WTC11 (cell line): Measurements from ENCODE around the gene LCLAT1. TPM values are rescaled to one million over a fixed set of nuclear protein-coding genes. Genes with fewer than 3 reads are reported as not detected.

Experiments
- ATAC-seq: fragments of 200-7000 bp; cut with Tn5 transposase; 2 replicates; pipeline ENCODE4 v1.10.0; 2021; ENCODE audit warnings: mild to moderate bottlenecking, moderate library complexity
- CTCF ChIA-PET: fragments of 300-600 bp; sonication (Branson Sonifier 250); formaldehyde crosslinking; loops from one replicate; lab custom pipeline; 2021; ENCODE audit warnings: antibody characterized with exemption; lab: Charles Lee
- POLR2A ChIA-PET: fragments of 350-600 bp; sonication (Branson Sonifier 250); formaldehyde crosslinking; loops from one replicate; lab custom pipeline; 2021; ENCODE audit warnings: antibody characterized with exemption; lab: Charles Lee
- DNase-seq: peaks from one replicate; pipeline ENCODE4 v3.0.0; 2021; ENCODE audit warnings: low spot score
- H3K27ac Mint-ChIP-seq: 2 replicates; pipeline ENCODE4 v1.8.0; 2021; ENCODE audit warnings: mixed read lengths
- H3K27me3 Mint-ChIP-seq: 2 replicates; pipeline ENCODE4 v1.8.0; 2021; ENCODE audit warnings: low read depth, mild to moderate bottlenecking, moderate library complexity, mixed read lengths
- H3K36me3 Mint-ChIP-seq: 2 replicates; pipeline ENCODE4 v1.8.0; 2021; ENCODE audit warnings: mixed read lengths
- H3K4me1 Mint-ChIP-seq: 2 replicates; pipeline ENCODE4 v1.8.0; 2022; ENCODE audit warnings: mixed read lengths
- H3K4me3 Mint-ChIP-seq: 2 replicates; pipeline ENCODE4 v1.8.0; 2021; ENCODE audit warnings: mild to moderate bottlenecking, moderate library complexity, mixed read lengths
- H3K9me3 Mint-ChIP-seq: 2 replicates; pipeline ENCODE4 v1.8.0; 2021; ENCODE audit warnings: mixed read lengths
- ATF6 ChIP-seq: sonication (generic); formaldehyde crosslinking; IDR thresholded peaks from 2 replicates; pipeline ENCODE4 v1.8.1; 2023; ENCODE audit warnings: mild to moderate bottlenecking, missing genetic modification reagents
- ELF4 ChIP-seq: sonication (generic); formaldehyde crosslinking; IDR thresholded peaks from 2 replicates; pipeline ENCODE4 v1.8.1; 2022; ENCODE audit warnings: low read depth, mild to moderate bottlenecking, moderate library complexity, missing genetic modification reagents
- ESRRA ChIP-seq: sonication (generic); formaldehyde crosslinking; IDR thresholded peaks from 2 replicates; pipeline ENCODE4 v1.8.1; 2022; ENCODE audit warnings: mild to moderate bottlenecking, missing genetic modification reagents, borderline replicate concordance
- FOXJ3 ChIP-seq: sonication (generic); formaldehyde crosslinking; IDR thresholded peaks from 2 replicates; pipeline ENCODE4 v1.9.0; 2021; ENCODE audit warnings: missing genetic modification reagents, mild to moderate bottlenecking, borderline replicate concordance
- FOXP1 ChIP-seq: sonication (generic); formaldehyde crosslinking; IDR thresholded peaks from 2 replicates; pipeline ENCODE4 v1.8.0; 2022; ENCODE audit warnings: missing genetic modification reagents, mild to moderate bottlenecking, moderate library complexity, borderline replicate concordance
- HMGA2 ChIP-seq: fragments of 250-450 bp; sonication (Bioruptor Pico); IDR thresholded peaks from 2 replicates; pipeline ENCODE4 v1.4.0; 2021; ENCODE audit warnings: mild to moderate bottlenecking, moderate library complexity
- KAT7 ChIP-seq: sonication (generic); formaldehyde crosslinking; IDR thresholded peaks from 2 replicates; pipeline ENCODE4 v1.8.1; 2023; ENCODE audit warnings: missing genetic modification reagents, mild to moderate bottlenecking, borderline replicate concordance
- NFYB ChIP-seq: sonication (generic); formaldehyde crosslinking; conservative IDR thresholded peaks from 2 replicates; pipeline ENCODE4 v1.8.0; 2022; ENCODE audit warnings: low read depth, missing genetic modification reagents
- NR1H2 ChIP-seq: sonication (generic); formaldehyde crosslinking; IDR thresholded peaks from 2 replicates; pipeline ENCODE4 v1.9.0; 2021; ENCODE audit warnings: mild to moderate bottlenecking, moderate library complexity, missing genetic modification reagents
- NR2C2 ChIP-seq: sonication (generic); formaldehyde crosslinking; IDR thresholded peaks from 2 replicates; pipeline ENCODE4 v1.8.0; 2022; ENCODE audit warnings: mild to moderate bottlenecking, missing genetic modification reagents
- SMAD3 ChIP-seq: sonication (generic); formaldehyde crosslinking; IDR thresholded peaks from 2 replicates; pipeline ENCODE4 v1.8.0; 2022; ENCODE audit warnings: missing genetic modification reagents, mild to moderate bottlenecking, borderline replicate concordance
- SOX15 ChIP-seq: fragments of 250-450 bp; sonication (Bioruptor Pico); IDR thresholded peaks from 2 replicates; pipeline ENCODE4 v1.9.0; 2021; ENCODE audit warnings: mild to moderate bottlenecking
- TCF7 ChIP-seq: sonication (generic); formaldehyde crosslinking; IDR thresholded peaks from 2 replicates; pipeline ENCODE4 v1.8.0; 2022; ENCODE audit warnings: mild to moderate bottlenecking, low read depth, missing genetic modification reagents, moderate library complexity
- TEAD4 ChIP-seq: sonication (generic); formaldehyde crosslinking; IDR thresholded peaks from 2 replicates; pipeline ENCODE4 v1.8.0; 2022; ENCODE audit warnings: mild to moderate bottlenecking, missing genetic modification reagents
- ZBTB21 ChIP-seq: sonication (generic); formaldehyde crosslinking; IDR thresholded peaks from 2 replicates; pipeline ENCODE4 v1.8.1; 2023; ENCODE audit warnings: mild to moderate bottlenecking, missing genetic modification reagents, borderline replicate concordance
- ZNF121 ChIP-seq: sonication (generic); formaldehyde crosslinking; IDR thresholded peaks from 2 replicates; pipeline ENCODE4 v1.8.0; 2023; ENCODE audit warnings: missing genetic modification reagents
- ZNF219 ChIP-seq: sonication (generic); formaldehyde crosslinking; IDR thresholded peaks from 2 replicates; pipeline ENCODE4 v1.8.0; 2023; ENCODE audit warnings: missing genetic modification reagents, mild to moderate bottlenecking, borderline replicate concordance
- ZNF317 ChIP-seq: sonication (generic); formaldehyde crosslinking; IDR thresholded peaks from 2 replicates; pipeline ENCODE4 v1.8.1; 2023; ENCODE audit warnings: low read depth, mild to moderate bottlenecking, moderate library complexity, missing genetic modification reagents, borderline replicate concordance
- ZNF416 ChIP-seq: fragments of 250-450 bp; sonication (Bioruptor Pico); IDR thresholded peaks from 2 replicates; pipeline ENCODE4 v1.9.0; 2021; ENCODE audit warnings: mild to moderate bottlenecking, inconsistent platforms
- ZNF423 ChIP-seq: fragments of 250-450 bp; sonication (Bioruptor Pico); IDR thresholded peaks from 2 replicates; pipeline ENCODE4 v2.1.2; 2022; ENCODE audit warnings: mild to moderate bottlenecking, moderate library complexity
- total RNA-seq: library from RNA; stranded (reverse); gene quantifications from 3 replicates; pipeline ENCODE4 v1.2.3, GENCODE V29; 2021
- TF ChIP-seq, protein P1 (sequence below): sonication (generic); formaldehyde crosslinking; IDR thresholded peaks from 2 replicates; pipeline ENCODE4 v1.8.0; 2022; ENCODE audit warnings: mild to moderate bottlenecking, missing genetic modification reagents
- TF ChIP-seq, protein P2 (sequence below): sonication (generic); formaldehyde crosslinking; conservative IDR thresholded peaks from 2 replicates; pipeline ENCODE4 v1.8.1; 2023; ENCODE audit warnings: mild to moderate bottlenecking, low read depth, missing genetic modification reagents, moderate library complexity
- TF ChIP-seq, protein P3 (sequence below): fragments of 250-450 bp; sonication (Bioruptor Pico); IDR thresholded peaks from 2 replicates; pipeline ENCODE4 v1.9.0; 2021; ENCODE audit warnings: mild to moderate bottlenecking
- TF ChIP-seq, protein P4 (sequence below): fragments of 250-450 bp; sonication (Bioruptor Pico); IDR thresholded peaks from 2 replicates; pipeline ENCODE4 v1.9.0; 2021; ENCODE audit warnings: mild to moderate bottlenecking, borderline replicate concordance
- TF ChIP-seq, protein P5 (sequence below): fragments of 250-450 bp; sonication (Bioruptor Pico); IDR thresholded peaks from 2 replicates; pipeline ENCODE4 v1.9.0; 2021; ENCODE audit warnings: mild to moderate bottlenecking

Gene LCLAT1
- total RNA-seq, 1 experiment from 2014 or later = 22.3 TPM

GRCh38 chr2:30567317-30567716 is 120.3 kb downstream of the LCLAT1 start:
- POLR2A ChIA-PET = no interaction called here
- ATAC-seq = no peak
- H3K27me3 Mint-ChIP-seq = no peaks in the 10 kb centered on the region
- no peaks in the 10 kb centered on the region for H3K9me3 Mint-ChIP-seq
- H3K4me3 Mint-ChIP-seq = no peak overlapping the region
- TF ChIP-seq HMGA2 (no peak), NR1H2 (no peak), ESRRA (no peak), TCF7 (CRISPR knock-in tag) (no peak), ZNF121 (no peak), NFYB (CRISPR knock-in tag) (no peak), ZNF416 (CRISPR knock-in tag) (no peak), TEAD4 (no peak), SMAD3 (CRISPR knock-in tag) (no peak), KAT7 (CRISPR knock-in tag) (no peak), ELF4 (CRISPR knock-in tag) (no peak), ZBTB21 (CRISPR knock-in tag) (no peak)
- TF ChIP-seq, protein P1, sequence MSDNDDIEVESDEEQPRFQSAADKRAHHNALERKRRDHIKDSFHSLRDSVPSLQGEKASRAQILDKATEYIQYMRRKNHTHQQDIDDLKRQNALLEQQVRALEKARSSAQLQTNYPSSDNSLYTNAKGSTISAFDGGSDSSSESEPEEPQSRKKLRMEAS (CRISPR knock-in tag) = no peak
- TF ChIP-seq, protein P2, sequence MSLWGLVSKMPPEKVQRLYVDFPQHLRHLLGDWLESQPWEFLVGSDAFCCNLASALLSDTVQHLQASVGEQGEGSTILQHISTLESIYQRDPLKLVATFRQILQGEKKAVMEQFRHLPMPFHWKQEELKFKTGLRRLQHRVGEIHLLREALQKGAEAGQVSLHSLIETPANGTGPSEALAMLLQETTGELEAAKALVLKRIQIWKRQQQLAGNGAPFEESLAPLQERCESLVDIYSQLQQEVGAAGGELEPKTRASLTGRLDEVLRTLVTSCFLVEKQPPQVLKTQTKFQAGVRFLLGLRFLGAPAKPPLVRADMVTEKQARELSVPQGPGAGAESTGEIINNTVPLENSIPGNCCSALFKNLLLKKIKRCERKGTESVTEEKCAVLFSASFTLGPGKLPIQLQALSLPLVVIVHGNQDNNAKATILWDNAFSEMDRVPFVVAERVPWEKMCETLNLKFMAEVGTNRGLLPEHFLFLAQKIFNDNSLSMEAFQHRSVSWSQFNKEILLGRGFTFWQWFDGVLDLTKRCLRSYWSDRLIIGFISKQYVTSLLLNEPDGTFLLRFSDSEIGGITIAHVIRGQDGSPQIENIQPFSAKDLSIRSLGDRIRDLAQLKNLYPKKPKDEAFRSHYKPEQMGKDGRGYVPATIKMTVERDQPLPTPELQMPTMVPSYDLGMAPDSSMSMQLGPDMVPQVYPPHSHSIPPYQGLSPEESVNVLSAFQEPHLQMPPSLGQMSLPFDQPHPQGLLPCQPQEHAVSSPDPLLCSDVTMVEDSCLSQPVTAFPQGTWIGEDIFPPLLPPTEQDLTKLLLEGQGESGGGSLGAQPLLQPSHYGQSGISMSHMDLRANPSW (CRISPR knock-in tag) = no peak
- TF ChIP-seq, protein P3, sequence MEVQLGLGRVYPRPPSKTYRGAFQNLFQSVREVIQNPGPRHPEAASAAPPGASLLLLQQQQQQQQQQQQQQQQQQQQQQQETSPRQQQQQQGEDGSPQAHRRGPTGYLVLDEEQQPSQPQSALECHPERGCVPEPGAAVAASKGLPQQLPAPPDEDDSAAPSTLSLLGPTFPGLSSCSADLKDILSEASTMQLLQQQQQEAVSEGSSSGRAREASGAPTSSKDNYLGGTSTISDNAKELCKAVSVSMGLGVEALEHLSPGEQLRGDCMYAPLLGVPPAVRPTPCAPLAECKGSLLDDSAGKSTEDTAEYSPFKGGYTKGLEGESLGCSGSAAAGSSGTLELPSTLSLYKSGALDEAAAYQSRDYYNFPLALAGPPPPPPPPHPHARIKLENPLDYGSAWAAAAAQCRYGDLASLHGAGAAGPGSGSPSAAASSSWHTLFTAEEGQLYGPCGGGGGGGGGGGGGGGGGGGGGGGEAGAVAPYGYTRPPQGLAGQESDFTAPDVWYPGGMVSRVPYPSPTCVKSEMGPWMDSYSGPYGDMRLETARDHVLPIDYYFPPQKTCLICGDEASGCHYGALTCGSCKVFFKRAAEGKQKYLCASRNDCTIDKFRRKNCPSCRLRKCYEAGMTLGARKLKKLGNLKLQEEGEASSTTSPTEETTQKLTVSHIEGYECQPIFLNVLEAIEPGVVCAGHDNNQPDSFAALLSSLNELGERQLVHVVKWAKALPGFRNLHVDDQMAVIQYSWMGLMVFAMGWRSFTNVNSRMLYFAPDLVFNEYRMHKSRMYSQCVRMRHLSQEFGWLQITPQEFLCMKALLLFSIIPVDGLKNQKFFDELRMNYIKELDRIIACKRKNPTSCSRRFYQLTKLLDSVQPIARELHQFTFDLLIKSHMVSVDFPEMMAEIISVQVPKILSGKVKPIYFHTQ (CRISPR knock-in tag) = no peak
- TF ChIP-seq, protein P4, sequence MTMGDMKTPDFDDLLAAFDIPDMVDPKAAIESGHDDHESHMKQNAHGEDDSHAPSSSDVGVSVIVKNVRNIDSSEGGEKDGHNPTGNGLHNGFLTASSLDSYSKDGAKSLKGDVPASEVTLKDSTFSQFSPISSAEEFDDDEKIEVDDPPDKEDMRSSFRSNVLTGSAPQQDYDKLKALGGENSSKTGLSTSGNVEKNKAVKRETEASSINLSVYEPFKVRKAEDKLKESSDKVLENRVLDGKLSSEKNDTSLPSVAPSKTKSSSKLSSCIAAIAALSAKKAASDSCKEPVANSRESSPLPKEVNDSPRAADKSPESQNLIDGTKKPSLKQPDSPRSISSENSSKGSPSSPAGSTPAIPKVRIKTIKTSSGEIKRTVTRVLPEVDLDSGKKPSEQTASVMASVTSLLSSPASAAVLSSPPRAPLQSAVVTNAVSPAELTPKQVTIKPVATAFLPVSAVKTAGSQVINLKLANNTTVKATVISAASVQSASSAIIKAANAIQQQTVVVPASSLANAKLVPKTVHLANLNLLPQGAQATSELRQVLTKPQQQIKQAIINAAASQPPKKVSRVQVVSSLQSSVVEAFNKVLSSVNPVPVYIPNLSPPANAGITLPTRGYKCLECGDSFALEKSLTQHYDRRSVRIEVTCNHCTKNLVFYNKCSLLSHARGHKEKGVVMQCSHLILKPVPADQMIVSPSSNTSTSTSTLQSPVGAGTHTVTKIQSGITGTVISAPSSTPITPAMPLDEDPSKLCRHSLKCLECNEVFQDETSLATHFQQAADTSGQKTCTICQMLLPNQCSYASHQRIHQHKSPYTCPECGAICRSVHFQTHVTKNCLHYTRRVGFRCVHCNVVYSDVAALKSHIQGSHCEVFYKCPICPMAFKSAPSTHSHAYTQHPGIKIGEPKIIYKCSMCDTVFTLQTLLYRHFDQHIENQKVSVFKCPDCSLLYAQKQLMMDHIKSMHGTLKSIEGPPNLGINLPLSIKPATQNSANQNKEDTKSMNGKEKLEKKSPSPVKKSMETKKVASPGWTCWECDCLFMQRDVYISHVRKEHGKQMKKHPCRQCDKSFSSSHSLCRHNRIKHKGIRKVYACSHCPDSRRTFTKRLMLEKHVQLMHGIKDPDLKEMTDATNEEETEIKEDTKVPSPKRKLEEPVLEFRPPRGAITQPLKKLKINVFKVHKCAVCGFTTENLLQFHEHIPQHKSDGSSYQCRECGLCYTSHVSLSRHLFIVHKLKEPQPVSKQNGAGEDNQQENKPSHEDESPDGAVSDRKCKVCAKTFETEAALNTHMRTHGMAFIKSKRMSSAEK = no peak
- CTCF ChIA-PET = no interaction called here
- no peak overlapping the region for H3K27ac Mint-ChIP-seq
- 0 out of 2 replicates have a peak, but pooled peaks cover 6% of the 10 kb centered on the region for H3K4me1 Mint-ChIP-seq
- no peak for DNase-seq
- H3K36me3 Mint-ChIP-seq = peaks cover 5% of the 10 kb centered on the region; the same call in 1 of the 2 replicates

- no peak for TF ChIP-seq FOXP1 (CRISPR knock-in tag)
- no peak for TF ChIP-seq FOXJ3 (CRISPR knock-in tag)
- TF ChIP-seq ZNF317 = no peak
- TF ChIP-seq NR2C2 (CRISPR knock-in tag) = no peak
- no peak for TF ChIP-seq ZNF219 (CRISPR knock-in tag)
- no peak for TF ChIP-seq ATF6 (CRISPR knock-in tag)
- TF ChIP-seq, protein P5, sequence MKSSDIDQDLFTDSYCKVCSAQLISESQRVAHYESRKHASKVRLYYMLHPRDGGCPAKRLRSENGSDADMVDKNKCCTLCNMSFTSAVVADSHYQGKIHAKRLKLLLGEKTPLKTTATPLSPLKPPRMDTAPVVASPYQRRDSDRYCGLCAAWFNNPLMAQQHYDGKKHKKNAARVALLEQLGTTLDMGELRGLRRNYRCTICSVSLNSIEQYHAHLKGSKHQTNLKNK = no peak
- no peak for TF ChIP-seq SOX15 (CRISPR knock-in tag)
- TF ChIP-seq ZNF423 (CRISPR knock-in tag) = no peak
Observed at GRCh38 chr2:30569946-30570345, 122.9 kb downstream of the LCLAT1 start.

More at GRCh38 chr2:30569946-30570345, 122.9 kb downstream of the LCLAT1 start:
- ChIA-PET POLR2A (no interaction called here), CTCF (interaction anchor here (1.2 kb wide), 1 partner anchor 362 kb away, joined by 3 read pairs; no protein-coding TSS in a partner anchor)
- no peak overlapping the region for H3K4me3 Mint-ChIP-seq
- DNase-seq = no peak
- no peaks in the 10 kb centered on the region for H3K36me3 Mint-ChIP-seq
- H3K27ac Mint-ChIP-seq = no peak overlapping the region
- H3K27me3 Mint-ChIP-seq = no peaks in the 10 kb centered on the region
- H3K9me3 Mint-ChIP-seq = no peaks in the 10 kb centered on the region
- H3K4me1 Mint-ChIP-seq = peaks cover 15% of the 10 kb centered on the region
- no peak for ATAC-seq
